ENCODE measurements around the gene KRT24.
A peak's percentile ranks its signal among the peaks of the same experiment; 100 is the strongest.

Gene KRT24

DNA sequence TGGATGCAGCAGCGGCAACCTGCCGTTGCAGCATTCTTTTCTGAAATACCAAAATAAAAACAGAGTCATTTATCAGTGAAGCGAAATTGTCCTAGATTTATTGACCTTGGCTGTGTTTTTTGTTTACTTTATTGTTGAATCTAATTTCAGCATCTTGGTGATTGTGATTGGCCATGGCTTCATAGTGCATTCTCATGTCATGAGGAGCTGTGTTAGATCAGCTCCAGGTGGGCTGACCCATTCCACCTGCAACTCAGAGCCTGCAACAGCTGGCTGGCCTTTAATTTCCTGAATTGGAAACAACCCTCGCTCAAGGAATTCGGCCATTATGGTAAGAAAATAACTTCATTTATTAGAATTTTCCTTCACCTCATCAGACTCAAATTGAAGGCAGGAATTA, 16.4 kb downstream of the KRT24 start:
- no peak for ATAC-seq

DNA sequence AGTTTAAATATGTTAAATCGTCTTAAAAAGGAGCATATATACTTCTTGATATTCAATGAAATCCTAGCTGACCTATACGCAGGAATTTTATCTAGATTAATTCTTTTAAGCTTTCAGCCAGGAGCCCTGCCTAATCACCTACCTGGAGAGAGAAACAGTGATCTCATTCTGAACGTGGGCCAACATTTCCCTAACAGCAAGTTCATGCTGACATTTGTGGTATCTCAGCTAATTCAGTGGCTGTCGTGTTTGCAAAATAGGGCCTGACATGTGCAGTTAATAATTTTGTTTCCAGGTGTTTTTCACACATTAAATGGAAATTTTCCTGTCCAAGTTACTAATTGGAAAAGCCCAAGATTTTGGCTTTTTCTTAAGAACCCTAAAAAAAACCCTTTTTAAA, 17.4 kb downstream of the KRT24 start:
- no peak for ATAC-seq

DNA sequence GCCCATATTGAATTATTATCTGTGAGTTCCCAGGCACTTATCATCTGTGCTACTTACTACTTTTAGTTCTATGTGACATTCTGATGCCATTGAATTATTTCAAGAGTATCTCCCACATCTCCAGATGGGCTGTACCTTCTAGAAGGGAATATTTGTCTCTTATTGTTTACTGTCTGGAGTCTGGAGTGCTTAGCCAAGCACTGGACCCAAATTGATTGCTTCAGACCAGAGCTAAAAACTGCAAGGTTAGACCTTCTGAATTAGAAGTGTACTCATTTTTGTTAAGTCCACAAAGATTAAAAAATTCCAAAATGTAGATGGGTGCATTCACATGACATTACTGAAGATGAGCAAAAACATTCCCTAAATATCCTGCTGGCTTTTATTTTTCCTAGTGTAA, 22.6 kb downstream of the KRT24 start:
- ATAC-seq = no peak

DNA sequence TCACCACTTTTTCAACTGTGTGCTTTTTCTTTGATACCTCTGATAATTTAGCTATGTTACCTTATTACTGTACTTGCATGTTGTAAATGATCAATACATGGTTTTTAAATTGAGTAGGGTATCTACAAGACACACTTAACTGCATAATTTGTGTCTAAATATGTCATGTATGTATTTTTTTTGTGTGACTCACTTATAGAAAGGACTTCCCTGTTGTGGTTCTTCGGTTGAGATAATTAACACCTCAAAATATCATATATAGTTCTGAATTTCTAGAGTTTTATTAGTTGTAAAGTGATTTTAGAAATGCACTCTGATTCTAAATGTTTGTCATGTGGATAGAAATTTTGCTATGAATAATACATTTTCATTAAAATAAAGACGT, 24.0 kb downstream of the KRT24 start:
- ATAC-seq = no peak

DNA sequence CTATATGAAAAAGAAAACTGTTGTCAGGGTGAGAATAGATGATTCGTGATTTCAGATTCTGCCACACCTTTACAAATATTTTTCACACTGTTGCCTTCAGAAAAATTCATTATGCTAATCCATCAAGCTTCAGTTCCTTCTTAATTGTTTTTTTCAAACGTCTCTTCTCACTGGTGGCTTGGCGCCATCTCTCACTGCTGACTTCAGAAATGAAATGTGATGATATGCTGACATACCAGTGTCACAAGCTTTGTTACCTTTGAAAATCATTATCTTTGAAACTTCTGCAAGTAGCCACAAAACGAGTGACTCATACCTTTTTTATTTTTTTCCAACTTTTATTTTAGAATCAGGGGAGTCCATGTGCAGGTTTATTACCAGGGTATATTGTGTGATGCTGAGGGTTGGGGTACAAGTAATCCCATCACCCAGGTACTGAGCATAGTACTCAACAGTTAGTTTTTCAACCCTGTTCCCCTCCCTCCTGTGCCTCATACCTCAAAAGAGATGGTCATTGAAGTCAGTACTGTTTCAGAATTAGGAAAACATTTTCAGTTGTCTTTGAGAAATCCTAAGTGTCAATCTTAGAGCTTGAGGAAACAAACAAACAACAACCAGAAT, 24.5 kb downstream of the KRT24 start:
- ATAC-seq = peak in 1 of 2 donors; percentile 43

DNA sequence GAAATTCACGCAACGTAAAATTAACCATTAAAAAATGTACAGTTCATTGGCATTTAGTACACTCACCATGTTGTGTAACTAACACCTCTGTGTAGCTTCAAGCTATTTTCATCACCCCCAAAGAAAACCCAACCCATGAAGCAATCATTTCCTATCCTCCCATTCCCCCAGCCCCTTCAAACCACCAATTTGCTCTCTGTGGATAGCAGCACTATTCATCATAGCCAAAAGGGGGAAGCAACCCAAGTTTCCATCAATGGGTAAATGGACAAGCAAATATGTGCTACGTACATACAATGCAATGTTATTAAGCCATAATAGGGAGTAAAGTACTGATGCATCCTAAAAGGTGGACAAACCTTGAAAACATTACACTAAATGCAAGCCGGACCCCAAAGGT, 27.6 kb downstream of the KRT24 start:
- no peak for ATAC-seq

DNA sequence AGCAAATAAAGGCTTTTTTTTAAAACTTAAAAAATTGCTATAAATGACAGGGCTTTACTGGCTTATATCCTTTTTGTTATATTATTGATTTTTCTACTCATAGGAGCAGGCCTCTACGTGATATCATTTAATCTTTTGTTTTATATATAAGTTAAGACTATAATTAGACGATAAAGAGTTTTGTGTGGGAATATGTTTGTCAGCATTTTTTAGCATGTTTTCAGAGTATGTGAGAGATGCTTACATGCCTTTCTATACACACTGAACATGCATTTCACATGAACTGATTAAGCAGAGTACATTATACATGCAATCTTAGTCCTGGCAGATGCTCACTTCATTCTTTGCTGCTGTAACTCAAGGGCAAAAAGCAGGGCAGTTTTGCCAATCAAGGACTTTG, 30.9 kb downstream of the KRT24 start:
- ATAC-seq = no peak

DNA sequence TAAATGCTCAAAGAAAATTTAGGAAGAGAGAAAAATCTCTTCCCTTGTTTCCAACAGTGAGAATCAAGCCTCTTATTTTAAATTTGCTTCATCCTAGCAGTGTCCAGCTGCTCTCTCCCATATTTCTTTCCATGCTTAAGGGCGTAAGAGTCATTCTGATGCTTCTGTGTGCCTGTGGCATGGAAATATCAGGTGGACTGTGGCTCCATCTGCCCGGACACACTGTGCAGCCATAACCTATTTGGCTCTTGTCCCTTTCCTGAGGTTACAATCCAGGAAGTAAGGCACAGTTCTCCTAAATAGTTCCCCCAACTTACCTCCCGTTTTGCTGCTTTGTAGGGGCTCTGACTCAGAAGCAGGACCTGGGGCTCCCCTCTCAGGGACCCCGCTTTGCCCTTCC, 32.3 kb downstream of the KRT24 start:
- no peak for ATAC-seq

DNA sequence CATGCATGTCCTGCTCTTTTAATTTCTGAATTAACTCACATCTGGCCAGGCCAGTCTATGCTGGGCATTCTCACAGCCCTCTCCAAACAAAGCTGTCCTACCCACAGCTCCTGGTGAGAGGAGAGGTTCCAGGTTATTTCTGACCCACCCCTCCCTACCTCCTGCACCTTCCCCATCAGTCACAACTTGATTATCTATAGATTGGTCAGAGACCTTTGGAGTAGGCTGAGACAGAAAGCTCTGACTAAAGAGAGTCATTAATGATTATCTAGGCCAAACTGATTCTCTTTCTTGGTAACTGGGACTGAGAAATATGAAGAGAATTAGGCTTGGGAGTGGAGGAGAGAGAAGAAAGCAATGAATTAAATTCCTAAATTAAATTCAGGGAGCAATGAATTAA, 37.2 kb downstream of the KRT24 start:
- ATAC-seq = no peak

DNA sequence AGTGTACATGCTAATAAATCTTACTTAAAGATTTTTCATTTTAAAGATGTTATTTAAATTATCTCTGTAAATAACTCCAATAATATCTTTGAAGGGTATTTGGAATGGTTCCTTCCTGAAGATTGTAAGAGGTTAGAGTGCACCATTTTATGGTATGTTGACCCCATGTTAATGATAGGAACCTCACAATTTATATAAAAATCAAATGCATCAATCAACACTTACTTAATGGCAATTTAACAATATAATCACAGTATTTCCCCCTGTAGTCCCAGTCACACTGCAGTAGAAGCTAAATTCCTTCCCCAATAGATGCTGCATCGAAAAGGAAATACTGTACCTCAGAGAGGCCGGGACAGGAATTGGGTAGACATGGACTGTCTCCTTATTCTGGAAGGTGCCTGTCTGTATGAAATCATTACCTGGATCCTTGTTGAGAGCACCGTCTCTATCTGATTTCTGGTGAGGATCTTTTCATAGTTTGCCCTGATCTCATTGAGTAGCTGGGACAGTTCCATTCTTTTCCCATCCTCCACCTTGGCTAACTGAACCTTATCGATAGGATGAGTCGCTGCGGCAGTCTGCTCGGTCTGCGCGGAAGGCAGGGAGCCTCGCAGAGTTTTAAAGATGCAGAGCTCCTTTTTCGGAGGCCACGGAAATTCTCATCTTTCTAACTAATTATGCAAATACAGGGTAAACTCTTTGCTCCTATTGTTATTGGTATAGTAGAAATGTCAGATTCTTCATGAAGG, 38.8 kb downstream of the KRT24 start, which contains the start of gene KRT222:
Gene KRT222, minus strand, starts transcription at position 596 of the 752 bp plus-strand sequence. Its CDS starts 78 bp downstream, at position 518.
- ATAC-seq = no peak

DNA sequence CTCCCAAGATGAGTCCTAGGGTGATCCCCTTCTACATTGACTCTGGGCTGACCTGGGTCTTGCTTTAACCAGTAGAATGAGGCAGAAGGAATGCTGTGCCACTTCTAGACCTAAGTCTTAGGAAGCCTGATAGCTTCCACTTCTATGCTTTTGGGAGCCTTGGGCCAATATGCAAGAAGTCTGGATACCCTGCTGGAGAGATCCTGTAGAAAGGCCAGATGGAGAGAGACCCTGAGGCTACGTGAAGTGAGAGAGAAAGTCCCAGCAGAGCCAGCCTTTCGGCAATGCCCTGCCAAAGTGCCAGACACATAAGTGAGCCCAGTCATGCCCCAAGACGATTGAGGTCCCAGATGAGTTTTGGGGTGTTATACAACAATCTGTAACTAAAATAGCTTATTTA, 40.3 kb downstream of the KRT24 start:
- ATAC-seq = no peak

DNA sequence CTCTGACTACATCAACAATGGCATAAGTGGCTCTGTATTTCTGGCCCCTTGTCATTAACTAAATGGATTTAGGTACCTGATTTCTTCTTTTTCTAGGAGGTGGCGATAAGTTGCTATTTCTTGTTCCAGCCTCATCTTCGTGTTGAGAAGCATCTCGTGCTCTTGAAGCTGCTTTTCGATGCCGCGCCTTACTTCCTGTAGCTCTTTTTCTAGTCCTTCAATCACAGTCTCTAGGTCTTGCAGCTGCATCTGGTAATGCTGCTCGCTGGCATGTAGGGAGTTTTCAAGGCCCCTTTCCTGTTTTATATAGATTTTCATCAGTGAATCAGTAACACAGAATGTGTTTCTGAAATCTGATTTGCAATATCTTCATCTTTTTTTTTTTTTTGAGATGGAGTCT, 43.6 kb downstream of the KRT24 start:
- ATAC-seq = no peak

DNA sequence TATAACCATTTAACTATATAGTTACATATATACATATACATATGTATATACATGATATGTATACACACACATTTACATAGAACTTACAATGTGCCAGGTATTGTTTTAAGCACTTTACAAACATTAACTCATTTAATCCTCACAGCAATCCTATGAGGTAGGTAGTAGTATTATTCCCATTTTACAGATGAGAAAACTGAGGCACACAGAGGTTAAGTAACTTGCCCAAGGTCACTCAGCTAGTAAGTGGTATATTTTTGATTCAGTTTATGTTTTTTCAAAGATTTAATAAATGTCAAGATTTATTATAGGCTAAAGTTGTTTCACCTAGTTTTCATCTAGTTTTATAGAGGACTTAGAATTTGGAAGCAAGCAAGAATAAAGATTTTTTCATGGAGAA, 45.2 kb downstream of the KRT24 start:
- no peak for ATAC-seq

DNA sequence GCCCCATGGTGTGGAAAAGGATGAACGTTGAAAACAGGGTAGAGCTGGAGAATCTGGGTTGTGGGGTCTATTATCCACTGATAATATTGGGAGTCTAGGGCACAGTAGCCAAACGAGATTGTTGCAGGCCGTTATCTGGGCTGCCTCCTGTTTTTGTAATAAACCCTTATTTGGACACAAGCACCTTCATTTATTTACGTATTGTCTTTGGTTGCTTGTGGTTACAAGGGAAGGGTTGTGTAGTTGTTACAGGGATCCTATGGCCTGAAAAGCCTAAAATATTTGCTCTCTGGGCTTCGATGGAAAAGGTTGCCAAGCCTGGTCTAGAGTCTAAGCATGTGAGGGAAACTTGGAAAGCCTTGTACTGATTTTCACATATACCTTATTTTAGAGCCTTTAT, 51.6 kb downstream of the KRT24 start:
- no peak for ATAC-seq

DNA sequence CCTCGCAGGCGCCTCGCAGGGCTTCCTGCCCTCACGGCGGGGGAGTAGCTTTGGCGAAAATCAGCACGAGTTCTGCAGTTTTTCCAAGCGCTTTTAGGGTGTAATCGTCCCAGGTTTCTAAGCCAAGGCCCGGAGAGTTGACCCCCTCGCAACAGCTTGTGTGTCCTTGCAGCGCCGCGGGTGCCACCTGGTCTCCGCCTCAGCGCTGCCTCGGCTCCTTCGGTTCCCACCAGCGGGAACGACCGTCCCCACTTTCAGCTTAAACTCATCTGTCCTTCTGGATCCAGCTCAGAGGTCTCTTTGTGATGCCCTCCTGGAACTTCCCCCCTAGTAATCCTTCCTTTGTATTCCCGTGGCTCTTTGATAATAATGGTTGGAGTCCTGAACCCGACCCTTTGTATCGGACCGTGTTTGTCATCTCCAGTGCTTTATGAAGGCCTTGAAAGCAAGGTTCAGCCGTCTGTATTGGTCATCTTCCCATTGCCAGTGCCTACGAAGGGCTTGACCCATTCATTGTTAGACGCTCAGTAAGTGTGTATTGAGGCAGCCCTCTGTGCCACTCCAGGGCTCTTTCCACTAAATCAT, 55.1 kb downstream of the KRT24 start:
- no peak for ATAC-seq
